K562 (cell line): ENCODE measurements around the gene AFF2.

Experiments used
- ELF2 ChIP-seq: fragments of 250-450 bp; sonication (Bioruptor Pico); IDR thresholded peaks from 2 replicates; pipeline ENCODE4 v1.5.0; 2021; ENCODE audit warnings: mild to moderate bottlenecking
- GABPA ChIP-seq: fragments of 200-800 bp; sonication (Bioruptor generic); conservative IDR thresholded peaks from 2 replicates; pipeline ENCODE4 v1.6.1; 2016; ENCODE audit warnings: low read depth, missing genetic modification characterization, missing compliant biosample characterization
- KAT8 ChIP-seq: fragments of 450-650 bp; IDR thresholded peaks from 2 replicates; pipeline ENCODE4 v1.6.1; 2016; ENCODE audit warnings: low read depth, mild to moderate bottlenecking
- RAD21 ChIP-seq, 2 experiments: fragments of 250-450 bp in 1 of 2; fragments of 450-650 bp in 1 of 2; sonication (Bioruptor Pico) in 1 of 2; formaldehyde crosslinking in 1 of 2; IDR thresholded peaks in 1 of 2; conservative IDR thresholded peaks in 1 of 2; 2 replicates each; pipeline versions ENCODE4 v1.4.0 to v1.8.0; 2020 to 2022; ENCODE audit warnings: mild to moderate bottlenecking in 2 of 2, moderate library complexity in 1 of 2
- RBBP5 ChIP-seq: fragments of 200-600 bp; sonication (generic); IDR thresholded peaks from 2 replicates; pipeline ENCODE4 v1.6.1; 2012; ENCODE audit warnings: borderline replicate concordance, mild to moderate bottlenecking, low read length, control low read depth, inconsistent platforms; ENCODE audit not compliant: insufficient read depth, poor library complexity, severe bottlenecking
- SIN3B ChIP-seq: fragments of 450-650 bp; IDR thresholded peaks from 2 replicates; pipeline ENCODE4 v1.6.1; 2017; ENCODE audit warnings: low read depth, mild to moderate bottlenecking, moderate library complexity
- ZNF224 ChIP-seq: sonication (generic); formaldehyde crosslinking; IDR thresholded peaks from 2 replicates; pipeline ENCODE4 v1.8.0; 2022; ENCODE audit warnings: mild to moderate bottlenecking, missing genetic modification reagents
- ZNF766 ChIP-seq: fragments of 200-800 bp; sonication (Bioruptor generic); conservative IDR thresholded peaks from 2 replicates; pipeline ENCODE4 v1.6.1; 2016; ENCODE audit warnings: missing genetic modification characterization, missing compliant biosample characterization
- TF ChIP-seq, protein P1 (sequence below), 3 experiments: IDR thresholded peaks in 2 of 3; conservative IDR thresholded peaks in 1 of 3; 2 replicates each; pipeline ENCODE4 v1.5.1; 2011 to 2012; ENCODE audit warnings: low read length in 3 of 3, mild to moderate bottlenecking in 3 of 3, control low read depth in 2 of 3, improper control_type of control experiment in 1 of 3, inconsistent platforms in 1 of 3, low read depth in 1 of 3, mixed read lengths in 1 of 3, moderate library complexity in 1 of 3; ENCODE audit not compliant: insufficient read depth in 2 of 3
- TF ChIP-seq, protein P2 (sequence below): sonication (generic); formaldehyde crosslinking; IDR thresholded peaks from 2 replicates; pipeline ENCODE4 v1.8.1; 2022; ENCODE audit warnings: missing genetic modification reagents
- TF ChIP-seq, protein P3 (sequence below), 2 experiments: fragments of 450-650 bp; formaldehyde crosslinking in 1 of 2; IDR thresholded peaks; 2 replicates each; pipeline versions ENCODE4 v1.4.0 to v1.6.1; 2014 to 2020; ENCODE audit warnings: mild to moderate bottlenecking in 2 of 2, borderline replicate concordance in 1 of 2, low read depth in 1 of 2
- TF ChIP-seq, protein P4 (sequence below), 2 experiments: IDR thresholded peaks; 2 replicates each; pipeline ENCODE4 v1.6.1; 2011; ENCODE audit warnings: borderline replicate concordance in 1 of 2, control low read depth in 1 of 2, low read depth in 1 of 2, low read length in 1 of 2, mild to moderate bottlenecking in 1 of 2, mixed read lengths in 1 of 2, moderate library complexity in 1 of 2; ENCODE audit not compliant: insufficient read depth in 1 of 2, insufficient read length in 1 of 2, poor library complexity in 1 of 2, severe bottlenecking in 1 of 2; ENCODE audit errors: extremely low read depth in 1 of 2
- TF ChIP-seq, protein P5 (sequence below): fragments of 150-350 bp; conservative IDR thresholded peaks from 2 replicates; pipeline ENCODE4 v1.6.1; 2014; ENCODE audit warnings: low read length
- TF ChIP-seq, protein P6 (sequence below): fragments of 250-450 bp; sonication (Bioruptor Pico); IDR thresholded peaks from 2 replicates; pipeline ENCODE4 v1.4.0; 2020

DNA sequence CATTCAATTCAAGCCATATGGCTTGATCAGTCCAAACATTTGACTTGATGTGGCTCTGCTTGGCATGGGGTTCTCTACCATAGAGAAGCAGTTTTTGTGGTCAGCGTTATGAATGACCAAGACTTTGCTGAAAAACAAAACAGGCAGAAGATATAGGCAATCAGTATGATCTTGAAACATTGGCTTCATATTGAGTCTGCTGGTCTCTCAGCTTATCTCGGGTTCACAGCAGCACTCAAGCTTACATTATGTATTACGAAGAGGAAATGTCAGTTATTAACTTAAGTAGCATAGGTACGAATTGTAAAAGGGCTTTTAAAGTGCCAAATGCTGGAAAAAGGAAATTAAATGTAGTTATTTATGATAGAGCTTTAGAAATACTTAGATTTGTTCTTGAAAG lies 99.0 kb downstream of the AFF2 start:
- TF ChIP-seq, protein P1, sequence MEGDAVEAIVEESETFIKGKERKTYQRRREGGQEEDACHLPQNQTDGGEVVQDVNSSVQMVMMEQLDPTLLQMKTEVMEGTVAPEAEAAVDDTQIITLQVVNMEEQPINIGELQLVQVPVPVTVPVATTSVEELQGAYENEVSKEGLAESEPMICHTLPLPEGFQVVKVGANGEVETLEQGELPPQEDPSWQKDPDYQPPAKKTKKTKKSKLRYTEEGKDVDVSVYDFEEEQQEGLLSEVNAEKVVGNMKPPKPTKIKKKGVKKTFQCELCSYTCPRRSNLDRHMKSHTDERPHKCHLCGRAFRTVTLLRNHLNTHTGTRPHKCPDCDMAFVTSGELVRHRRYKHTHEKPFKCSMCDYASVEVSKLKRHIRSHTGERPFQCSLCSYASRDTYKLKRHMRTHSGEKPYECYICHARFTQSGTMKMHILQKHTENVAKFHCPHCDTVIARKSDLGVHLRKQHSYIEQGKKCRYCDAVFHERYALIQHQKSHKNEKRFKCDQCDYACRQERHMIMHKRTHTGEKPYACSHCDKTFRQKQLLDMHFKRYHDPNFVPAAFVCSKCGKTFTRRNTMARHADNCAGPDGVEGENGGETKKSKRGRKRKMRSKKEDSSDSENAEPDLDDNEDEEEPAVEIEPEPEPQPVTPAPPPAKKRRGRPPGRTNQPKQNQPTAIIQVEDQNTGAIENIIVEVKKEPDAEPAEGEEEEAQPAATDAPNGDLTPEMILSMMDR (IDR thresholded peaks at IDR 0.05 in 2 of 3, conservative IDR thresholded peaks at IDR 0.05 in 1 of 3; ENCODE audit: insufficient read depth in 2 of 3, low read depth in 1 of 3, low read length in 3 of 3), result no peak
- TF ChIP-seq, protein P2, sequence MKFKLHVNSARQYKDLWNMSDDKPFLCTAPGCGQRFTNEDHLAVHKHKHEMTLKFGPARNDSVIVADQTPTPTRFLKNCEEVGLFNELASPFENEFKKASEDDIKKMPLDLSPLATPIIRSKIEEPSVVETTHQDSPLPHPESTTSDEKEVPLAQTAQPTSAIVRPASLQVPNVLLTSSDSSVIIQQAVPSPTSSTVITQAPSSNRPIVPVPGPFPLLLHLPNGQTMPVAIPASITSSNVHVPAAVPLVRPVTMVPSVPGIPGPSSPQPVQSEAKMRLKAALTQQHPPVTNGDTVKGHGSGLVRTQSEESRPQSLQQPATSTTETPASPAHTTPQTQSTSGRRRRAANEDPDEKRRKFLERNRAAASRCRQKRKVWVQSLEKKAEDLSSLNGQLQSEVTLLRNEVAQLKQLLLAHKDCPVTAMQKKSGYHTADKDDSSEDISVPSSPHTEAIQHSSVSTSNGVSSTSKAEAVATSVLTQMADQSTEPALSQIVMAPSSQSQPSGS (CRISPR knock-in tag), result no peak
- TF ChIP-seq ELF2 (CRISPR knock-in tag) (no peak), GABPA (tag) (no peak), ZNF766 (CRISPR knock-in tag) (no peak), KAT8 (no peak), RBBP5 (no peak), RAD21 (CRISPR knock-in tag; conservative IDR thresholded peaks at IDR 0.05 in 1 of 2, IDR thresholded peaks at IDR 0.05 in 1 of 2) (no peak), SIN3B (no peak), ZNF224 (CRISPR knock-in tag) (no peak)
- TF ChIP-seq, protein P3, sequence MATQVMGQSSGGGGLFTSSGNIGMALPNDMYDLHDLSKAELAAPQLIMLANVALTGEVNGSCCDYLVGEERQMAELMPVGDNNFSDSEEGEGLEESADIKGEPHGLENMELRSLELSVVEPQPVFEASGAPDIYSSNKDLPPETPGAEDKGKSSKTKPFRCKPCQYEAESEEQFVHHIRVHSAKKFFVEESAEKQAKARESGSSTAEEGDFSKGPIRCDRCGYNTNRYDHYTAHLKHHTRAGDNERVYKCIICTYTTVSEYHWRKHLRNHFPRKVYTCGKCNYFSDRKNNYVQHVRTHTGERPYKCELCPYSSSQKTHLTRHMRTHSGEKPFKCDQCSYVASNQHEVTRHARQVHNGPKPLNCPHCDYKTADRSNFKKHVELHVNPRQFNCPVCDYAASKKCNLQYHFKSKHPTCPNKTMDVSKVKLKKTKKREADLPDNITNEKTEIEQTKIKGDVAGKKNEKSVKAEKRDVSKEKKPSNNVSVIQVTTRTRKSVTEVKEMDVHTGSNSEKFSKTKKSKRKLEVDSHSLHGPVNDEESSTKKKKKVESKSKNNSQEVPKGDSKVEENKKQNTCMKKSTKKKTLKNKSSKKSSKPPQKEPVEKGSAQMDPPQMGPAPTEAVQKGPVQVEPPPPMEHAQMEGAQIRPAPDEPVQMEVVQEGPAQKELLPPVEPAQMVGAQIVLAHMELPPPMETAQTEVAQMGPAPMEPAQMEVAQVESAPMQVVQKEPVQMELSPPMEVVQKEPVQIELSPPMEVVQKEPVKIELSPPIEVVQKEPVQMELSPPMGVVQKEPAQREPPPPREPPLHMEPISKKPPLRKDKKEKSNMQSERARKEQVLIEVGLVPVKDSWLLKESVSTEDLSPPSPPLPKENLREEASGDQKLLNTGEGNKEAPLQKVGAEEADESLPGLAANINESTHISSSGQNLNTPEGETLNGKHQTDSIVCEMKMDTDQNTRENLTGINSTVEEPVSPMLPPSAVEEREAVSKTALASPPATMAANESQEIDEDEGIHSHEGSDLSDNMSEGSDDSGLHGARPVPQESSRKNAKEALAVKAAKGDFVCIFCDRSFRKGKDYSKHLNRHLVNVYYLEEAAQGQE (IDR thresholded peaks at IDR 0.05; ENCODE audit: borderline replicate concordance), result no peak
- TF ChIP-seq, protein P3 (CRISPR knock-in tag; IDR thresholded peaks at IDR 0.05; ENCODE audit: low read depth), result no peak
- TF ChIP-seq, protein P4, sequence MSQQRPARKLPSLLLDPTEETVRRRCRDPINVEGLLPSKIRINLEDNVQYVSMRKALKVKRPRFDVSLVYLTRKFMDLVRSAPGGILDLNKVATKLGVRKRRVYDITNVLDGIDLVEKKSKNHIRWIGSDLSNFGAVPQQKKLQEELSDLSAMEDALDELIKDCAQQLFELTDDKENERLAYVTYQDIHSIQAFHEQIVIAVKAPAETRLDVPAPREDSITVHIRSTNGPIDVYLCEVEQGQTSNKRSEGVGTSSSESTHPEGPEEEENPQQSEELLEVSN (IDR thresholded peaks at IDR 0.05; ENCODE audit: borderline replicate concordance in 1 of 2, extremely low read depth in 1 of 2, insufficient read depth in 1 of 2, insufficient read length in 1 of 2, low read depth in 1 of 2, low read length in 1 of 2, poor library complexity in 1 of 2, severe bottlenecking in 1 of 2), result no peak
- TF ChIP-seq, protein P5, sequence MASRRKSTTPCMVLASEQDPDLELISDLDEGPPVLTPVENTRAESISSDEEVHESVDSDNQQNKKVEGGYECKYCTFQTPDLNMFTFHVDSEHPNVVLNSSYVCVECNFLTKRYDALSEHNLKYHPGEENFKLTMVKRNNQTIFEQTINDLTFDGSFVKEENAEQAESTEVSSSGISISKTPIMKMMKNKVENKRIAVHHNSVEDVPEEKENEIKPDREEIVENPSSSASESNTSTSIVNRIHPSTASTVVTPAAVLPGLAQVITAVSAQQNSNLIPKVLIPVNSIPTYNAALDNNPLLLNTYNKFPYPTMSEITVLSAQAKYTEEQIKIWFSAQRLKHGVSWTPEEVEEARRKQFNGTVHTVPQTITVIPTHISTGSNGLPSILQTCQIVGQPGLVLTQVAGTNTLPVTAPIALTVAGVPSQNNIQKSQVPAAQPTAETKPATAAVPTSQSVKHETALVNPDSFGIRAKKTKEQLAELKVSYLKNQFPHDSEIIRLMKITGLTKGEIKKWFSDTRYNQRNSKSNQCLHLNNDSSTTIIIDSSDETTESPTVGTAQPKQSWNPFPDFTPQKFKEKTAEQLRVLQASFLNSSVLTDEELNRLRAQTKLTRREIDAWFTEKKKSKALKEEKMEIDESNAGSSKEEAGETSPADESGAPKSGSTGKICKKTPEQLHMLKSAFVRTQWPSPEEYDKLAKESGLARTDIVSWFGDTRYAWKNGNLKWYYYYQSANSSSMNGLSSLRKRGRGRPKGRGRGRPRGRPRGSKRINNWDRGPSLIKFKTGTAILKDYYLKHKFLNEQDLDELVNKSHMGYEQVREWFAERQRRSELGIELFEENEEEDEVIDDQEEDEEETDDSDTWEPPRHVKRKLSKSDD, result no peak
- TF ChIP-seq, protein P6, sequence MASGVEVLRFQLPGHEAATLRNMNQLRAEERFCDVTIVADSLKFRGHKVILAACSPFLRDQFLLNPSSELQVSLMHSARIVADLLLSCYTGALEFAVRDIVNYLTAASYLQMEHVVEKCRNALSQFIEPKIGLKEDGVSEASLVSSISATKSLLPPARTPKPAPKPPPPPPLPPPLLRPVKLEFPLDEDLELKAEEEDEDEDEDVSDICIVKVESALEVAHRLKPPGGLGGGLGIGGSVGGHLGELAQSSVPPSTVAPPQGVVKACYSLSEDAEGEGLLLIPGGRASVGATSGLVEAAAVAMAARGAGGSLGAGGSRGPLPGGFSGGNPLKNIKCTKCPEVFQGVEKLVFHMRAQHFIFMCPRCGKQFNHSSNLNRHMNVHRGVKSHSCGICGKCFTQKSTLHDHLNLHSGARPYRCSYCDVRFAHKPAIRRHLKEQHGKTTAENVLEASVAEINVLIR (CRISPR knock-in tag), result no peak
